Measurements from ENCODE around the gene MYO1H.

Gene MYO1H

DNA sequence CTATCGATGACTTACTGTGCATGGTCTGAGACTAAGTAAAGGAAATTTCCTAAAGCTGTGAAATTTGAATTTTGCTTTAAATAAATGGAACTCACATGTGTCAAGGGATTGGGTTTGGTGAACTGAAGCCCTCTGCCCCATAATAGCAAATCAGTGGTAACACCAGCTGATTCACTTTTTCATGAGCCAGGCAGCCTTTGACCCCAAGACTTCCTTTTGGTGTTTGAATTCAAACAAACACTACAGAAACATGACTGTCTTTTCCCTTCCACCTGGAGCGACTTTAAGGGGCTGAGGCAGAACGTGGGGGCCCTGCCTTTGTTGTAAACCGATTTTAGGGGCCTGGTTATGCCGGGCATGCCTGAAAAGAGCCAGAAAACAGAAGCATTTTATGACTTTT lies 100.6 kb downstream of the MYO1H start:
- no peak for DNase-seq (ENCODE audit: low spot score)

DNA sequence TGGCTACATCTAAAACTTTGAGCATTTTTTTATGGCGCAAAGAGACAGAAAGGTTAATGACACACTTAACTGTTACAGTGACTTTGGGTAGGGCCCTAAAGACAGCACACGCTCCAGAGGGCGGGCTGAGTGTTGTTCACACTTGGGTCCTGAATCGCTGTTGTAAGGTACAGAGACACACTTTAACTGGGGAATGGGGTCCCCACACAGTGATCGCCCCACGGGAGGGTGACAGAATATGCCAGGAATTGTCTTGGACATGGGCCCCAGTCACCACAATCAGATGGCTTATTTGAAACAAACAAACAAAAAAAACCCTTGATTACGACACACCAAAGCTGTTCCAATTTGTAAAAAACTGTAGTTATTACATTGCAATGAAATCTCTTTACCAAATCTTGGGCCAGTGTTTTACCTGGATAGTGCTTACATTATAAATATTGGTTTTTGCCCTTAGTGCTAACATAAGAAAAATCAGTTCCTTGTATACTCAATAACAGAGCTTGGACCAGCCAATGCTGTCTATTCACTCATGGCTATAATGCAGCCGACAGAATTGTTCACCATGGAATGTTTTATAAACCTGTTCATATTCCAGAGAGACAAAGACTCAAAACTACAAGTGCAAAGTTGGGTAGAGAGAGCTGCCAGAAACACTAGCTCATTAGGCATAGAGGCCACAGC lies 101.1 kb downstream of the MYO1H start:
- DNase-seq (ENCODE audit: low spot score) = no peak

DNA sequence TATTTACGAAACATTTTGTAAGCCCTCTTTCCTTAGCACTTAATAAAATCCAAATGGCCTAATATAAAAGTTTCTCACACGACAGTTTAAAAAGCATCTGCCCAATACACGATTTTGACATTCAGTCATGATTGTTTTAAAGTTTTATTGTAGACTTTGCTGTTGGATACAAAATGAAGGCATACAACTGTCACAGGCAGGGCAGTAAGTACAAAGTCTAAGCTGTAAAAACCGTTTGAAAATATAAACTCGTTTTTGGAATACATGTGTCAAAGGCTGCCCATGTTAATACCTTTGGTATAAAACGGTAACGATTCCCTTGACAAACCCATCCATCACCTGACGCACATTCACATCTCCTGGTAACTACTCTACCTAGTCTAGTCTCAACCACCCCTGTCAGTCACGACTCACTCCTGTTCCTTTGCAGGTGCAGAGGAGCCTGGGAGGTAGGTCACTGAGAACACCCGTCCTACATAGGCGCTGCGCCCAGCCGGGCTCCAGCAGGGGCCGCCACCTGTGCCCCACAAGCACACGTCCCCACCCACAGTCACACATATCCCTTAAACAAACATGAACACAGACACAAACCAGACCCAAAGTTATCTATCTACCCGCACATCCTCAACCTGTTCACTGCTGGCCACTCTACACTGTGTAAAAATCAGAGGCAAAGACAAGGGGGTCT lies 102.3 kb downstream of the MYO1H start:
- DNase-seq (ENCODE audit: low spot score) = no peak

DNA sequence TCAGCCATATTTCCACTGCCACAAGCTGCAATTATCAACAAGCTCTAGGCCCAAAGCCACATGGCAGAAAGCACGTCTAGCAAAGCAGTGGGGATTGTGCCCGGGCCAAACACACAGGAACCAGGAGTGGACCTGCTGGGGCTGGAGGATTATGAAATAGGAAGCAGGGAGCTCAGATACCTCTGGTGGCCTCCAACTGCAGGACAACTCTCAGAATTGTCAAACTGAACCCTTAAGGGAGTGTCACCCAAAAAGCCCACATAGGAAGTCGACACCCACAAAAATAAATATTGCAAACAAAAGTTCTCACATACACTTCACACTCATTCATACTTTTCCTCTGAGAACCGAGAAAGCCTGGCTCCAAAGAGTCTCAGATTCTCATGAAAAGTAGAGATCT lies 103.3 kb downstream of the MYO1H start:
- DNase-seq (ENCODE audit: low spot score) = no peak

DNA sequence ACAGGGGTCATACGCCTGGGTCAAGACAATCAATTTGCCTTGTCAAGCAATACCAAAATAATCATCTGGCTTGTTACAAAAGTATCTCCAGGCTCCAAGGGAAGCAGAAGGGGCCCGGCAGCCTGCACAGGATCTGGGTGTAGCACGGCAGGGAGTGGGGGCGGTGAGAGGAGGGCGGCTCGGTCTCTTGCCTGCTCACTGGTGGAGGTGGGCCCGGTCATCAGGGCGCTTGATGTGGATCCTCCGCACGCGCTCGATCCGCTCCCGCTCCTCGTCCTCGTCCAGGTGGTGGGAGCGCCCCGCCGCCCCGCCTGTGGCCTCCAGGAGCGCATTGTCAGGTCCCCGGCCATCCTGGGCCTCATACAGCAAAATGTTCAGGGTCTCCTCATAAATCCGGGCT lies 103.7 kb downstream of the MYO1H start:
- DNase-seq (ENCODE audit: low spot score) = no peak

GRCh38 chr12:109452489-109452888 lies 104.8 kb downstream of the MYO1H start:
- DNase-seq (ENCODE audit: low spot score) = no peak

- no peak for DNase-seq (ENCODE audit: low spot score)
These were observed 108.0 kb downstream of the MYO1H start for GRCh38 chr12:109455706-109456105.

DNA sequence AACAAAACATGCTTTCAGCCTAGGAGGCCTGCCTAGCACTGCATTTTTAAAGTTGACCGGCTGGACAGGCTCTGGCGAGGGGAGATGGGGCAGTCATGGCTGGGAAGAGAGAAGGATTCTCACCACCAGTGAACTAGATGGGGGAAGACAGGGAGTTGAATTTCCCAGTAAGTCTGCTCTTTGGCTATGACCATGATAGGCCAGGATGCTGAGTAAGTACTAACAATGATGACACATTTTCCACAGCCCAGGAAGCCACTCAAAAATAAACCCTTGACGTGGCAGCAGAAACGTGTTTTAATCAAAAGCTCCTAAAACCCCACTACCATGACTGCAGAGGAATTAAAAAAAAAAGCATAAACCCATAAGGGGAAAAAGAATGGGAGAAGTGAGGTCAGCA lies 110.4 kb downstream of the MYO1H start:
- no peak for DNase-seq (ENCODE audit: low spot score)

DNA sequence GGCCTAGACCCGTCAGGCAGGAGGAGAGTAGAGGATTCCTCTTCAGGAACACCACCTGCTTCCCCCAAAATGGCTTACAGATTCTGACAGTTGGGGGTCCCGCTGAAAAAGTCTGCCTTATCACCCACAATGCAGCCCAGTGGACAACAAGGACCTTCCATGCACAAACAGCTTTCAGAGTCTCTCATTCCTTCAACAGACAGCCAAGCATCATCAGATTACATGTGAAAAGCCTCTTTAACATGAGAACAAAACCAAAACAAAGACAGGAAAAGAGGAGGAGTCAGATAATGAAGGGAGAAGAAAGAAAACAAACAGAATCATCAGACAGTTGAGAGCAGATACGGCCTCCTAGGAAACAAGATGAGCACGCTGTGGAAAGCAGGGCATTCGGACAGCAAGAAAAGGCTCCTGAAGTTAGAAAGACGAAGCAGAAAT lies 111.1 kb downstream of the MYO1H start:
- no peak for DNase-seq (ENCODE audit: low spot score)

DNA sequence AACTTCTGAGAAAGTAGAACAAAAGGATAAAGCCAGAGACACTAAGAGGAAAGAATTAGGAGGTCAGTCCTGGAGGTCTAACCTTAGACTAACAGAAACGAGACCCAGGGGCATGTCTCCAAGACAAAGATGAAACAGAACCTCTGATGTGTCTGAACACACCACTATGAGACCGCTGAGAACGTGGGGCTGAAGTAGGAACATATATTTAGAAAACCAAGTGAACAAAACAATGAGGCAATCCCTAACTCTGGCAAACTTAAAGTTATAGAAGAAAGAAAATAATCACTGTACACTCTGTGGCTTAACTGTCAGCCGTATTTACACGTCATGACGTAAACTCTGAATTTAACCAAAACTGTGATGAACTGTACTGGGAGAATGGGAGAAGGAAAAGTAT lies 111.5 kb downstream of the MYO1H start:
- DNase-seq (ENCODE audit: low spot score) = no peak

GRCh38 chr12:109460538-109460937 lies 112.8 kb downstream of the MYO1H start:
- DNase-seq (ENCODE audit: low spot score) = no peak

- DNase-seq (ENCODE audit: low spot score) = no peak
These were observed 113.5 kb downstream of the MYO1H start for GRCh38 chr12:109461049-109461845.

- no peak for DNase-seq (ENCODE audit: low spot score)
These were observed 114.4 kb downstream of the MYO1H start for GRCh38 chr12:109461846-109462756.

DNA sequence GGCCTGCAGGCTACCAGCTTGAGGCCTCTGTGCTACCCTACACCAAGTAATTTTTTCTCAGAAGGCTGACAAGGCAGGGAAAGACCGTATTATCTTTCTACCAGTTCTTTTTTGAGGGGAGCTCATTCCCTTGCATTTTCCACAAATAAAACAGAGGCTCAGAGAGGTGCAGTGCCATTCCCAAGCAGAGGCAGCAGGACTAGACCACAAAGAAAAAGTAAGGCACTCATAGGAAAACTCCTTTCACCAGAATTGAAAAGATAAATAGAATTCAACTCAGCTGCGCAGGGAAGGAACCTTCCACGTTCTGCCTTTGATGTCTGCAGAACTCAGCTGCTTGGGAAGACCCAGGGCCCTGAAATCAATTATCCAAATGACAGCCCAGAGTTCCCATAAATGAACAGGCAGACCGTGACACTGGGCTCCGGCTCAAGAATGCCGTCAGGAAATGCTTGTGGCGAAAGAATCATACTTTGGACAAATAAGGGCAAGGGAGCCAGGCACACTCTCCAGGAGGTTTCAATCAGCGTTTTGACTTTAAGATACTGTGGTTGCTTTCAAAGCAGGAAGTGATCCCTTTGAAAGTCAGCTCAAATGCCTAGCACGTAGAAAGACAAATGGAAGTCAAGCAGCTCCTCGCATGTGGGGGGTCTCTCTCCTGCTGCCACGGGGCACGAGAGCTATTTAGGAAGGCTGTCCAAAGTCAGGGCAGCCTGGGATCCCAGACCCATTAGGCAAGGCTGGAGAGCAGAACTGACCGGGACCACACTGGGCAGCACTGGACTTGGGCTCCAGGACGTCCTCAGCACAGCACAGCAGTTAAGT lies 115.4 kb downstream of the MYO1H start:
- DNase-seq (ENCODE audit: low spot score) = no peak

DNA sequence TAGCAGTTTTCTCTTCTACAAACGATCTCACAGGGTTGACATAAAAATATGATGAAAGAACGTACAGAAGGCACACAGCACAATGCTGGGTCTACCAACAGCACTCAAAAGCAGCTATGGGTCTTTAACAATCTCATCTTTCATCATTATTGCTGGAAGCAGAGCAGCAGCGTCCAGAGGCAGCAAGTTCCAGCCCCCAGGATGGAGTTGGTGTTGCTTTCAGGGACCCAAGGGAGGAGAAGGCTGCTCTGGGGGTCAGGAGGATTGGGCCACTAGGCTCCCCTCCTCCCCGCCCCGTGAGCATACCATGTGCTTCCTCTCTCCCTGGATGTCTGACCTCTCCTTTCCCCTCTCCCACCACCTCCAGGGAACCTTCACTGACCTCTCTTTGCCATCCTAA lies 116.1 kb downstream of the MYO1H start:
- DNase-seq (ENCODE audit: low spot score) = no peak

GRCh38 chr12:109464642-109465351 lies 117.1 kb downstream of the MYO1H start:
- DNase-seq (ENCODE audit: low spot score) = no peak

DNA sequence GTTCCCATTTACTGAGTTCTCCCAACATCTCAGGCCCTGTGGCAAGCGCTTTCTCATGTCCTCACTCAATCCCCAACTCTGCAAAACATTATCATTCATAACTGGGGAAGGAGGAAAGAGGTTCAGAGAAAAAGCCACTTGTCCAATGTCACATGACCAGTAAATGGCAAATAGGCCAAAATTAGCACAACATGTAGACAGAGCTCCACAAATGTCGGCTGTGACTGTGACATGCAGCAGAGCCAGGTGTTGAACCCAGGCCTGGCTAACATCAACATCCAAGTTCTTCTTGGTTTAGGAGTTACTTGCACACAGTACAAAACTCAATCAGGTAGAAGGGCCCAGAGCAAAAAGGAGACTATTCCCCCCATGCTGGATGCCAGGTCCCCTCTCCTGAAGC lies 118.6 kb downstream of the MYO1H start:
- no peak for DNase-seq (ENCODE audit: low spot score)

DNA sequence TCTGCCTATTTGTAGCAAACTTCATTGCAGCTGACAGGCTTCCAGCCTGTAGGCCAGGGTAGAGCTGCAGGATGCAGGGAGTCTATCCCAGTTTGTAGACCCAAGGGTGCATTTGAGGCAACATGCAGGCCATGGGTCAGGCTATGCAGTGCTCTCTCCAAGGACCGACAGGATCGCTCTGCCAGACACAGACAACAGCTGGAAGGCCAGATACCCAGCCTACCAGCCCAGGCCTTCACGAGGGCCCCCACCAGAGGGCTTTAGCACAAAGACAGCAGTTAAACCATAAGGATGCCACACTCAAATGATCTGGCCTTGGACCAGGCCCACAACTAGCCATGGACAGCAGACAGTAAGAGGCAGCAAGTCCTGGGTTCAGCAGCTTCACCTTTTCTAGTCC lies 119.1 kb downstream of the MYO1H start:
- no peak for DNase-seq (ENCODE audit: low spot score)

DNA sequence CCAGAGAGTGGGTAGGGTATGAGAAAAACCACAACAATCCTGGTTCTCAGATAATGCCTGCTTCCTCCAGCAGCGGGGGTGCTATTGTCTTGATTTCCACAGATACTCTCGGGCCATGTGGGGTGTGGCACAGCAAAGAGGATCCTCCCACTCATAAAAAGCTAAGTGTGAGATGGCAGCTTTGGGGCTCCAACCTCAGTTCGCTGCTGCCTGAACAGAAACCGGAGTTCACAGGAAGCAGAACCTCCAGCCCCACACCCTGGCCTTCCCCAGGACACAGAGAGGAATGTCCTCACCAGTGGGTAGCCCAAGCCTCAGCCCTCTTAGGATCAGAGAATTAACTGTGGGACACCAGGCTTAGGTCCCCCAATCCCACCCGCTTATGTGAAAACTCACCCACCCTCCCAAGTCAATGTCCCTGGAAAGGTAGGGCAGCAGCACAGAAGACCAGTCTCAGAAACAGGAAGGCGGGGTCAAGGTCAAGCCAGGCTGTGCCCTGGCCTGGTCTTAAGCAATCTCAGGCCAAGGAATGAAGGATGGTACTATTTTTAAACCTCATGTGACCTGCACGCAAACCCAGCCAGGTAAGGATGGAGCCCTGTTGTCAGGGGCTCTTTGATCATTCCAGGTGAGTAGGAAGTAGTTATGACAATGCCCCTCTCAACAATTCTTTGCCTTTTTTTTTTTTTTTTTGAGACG lies 120.4 kb downstream of the MYO1H start:
- DNase-seq (ENCODE audit: low spot score) = no peak

DNA sequence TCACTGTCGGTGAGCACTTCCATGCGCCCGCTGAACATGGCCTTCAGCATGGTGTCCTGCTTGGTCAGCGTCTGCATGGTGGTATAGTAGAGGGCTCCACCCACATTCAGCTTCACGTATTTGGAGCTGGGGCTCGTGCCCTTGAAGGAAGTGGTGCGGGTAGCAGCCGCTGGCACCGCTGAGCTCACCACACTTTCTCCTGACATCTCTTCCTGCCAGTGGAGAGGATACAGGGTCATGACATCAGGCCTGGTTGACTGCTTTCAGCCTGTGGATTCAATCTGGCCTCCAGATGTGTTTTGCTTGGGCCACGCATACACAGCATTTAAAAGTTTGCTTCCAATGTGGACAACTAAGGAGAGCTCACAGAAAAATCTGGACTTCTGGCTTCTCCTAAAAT lies 121.8 kb downstream of the MYO1H start:
- no peak for DNase-seq (ENCODE audit: low spot score)
